Jurkat, Clone E6-1 (cell line): ENCODE measurements around the gene GHR.
"Not testable (repeated sequence)": the region's sequence is repeated elsewhere in the genome, so short reads cannot be mapped to it uniquely, and the experiment has no call there.

Experiments used
- DNase-seq: peaks from one replicate; pipeline ENCODE4 v3.0.0-alpha.2; 2011; ENCODE audit warnings: low read depth, low spot score
- H3K4me3 ChIP-seq: 2 replicates; pipeline ENCODE4 v1.5.1; 2011; ENCODE audit warnings: mild to moderate bottlenecking, low read length, control low read depth, moderate library complexity

The GHR gene

DNA sequence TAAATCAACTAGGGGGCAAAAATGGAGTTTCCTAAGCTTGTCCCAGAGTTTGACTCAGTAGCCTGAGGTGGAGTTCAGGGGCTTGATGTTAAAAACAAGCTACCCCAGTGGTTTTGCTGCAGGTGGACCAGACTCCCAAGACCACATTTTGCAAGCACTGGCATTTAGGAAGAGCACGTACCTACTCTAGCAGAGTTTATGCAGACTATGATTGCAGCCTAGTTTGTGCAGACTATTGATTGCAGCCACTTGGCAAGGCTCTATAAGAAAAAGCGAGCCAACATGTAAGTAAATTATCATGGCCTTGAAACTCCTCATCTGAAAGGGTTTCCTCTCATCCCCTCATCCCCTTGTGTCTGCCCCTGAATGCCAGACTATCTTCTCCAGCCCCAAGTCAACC, 231.4 kb downstream of the GHR start:
- H3K4me3 ChIP-seq = no peak overlapping the region
- DNase-seq = no peak

DNA sequence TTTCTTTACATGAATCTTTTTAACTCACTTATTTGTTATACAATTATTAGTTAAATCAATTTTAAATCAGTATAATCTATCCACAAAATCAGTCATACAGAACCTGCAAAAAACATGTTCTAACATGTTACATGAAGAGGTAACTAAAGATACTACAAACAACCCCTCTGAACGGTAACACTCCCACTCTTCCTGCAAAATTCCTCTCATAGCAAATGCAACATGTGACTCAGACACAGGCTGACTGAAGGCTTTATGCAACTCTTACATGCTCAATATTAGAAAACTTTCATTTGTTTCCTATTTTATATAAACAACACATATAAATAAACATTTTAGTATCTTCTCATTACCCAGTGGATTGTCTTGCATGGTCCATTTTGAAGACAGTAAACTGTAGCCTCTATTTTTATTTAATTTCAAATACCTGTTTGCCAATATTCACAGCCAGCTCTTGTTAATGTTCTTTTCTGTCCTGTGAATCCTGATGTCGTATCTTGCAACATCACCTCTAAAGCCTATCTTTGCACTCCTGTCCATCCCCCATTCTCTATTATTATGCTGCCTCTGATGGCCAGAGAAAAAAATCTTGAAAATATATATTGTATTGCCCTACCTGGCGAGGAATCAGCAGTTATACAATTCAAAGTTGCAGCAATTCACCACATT, 232.9 kb downstream of the GHR start:
- DNase-seq = no peak
- H3K4me3 ChIP-seq = no peak overlapping the region

DNA sequence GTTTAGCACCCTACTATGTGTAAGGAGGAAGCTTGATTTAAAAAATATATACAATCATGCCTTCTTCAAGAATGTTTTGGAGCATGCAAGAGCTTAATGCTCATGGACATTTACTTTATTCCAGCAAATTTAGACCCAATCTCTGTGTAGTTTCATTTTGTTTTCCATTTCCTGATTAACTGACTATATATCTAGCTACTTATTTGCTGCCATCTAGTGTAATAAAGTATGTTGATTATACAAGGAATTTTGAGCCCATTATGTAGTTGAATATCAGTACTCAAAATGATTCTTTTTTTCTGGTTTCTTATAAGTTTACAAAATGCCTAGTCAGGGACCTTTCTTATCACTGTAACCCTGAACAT, 233.4 kb downstream of the GHR start:
- H3K4me3 ChIP-seq = no peak overlapping the region
- DNase-seq = no peak

DNA sequence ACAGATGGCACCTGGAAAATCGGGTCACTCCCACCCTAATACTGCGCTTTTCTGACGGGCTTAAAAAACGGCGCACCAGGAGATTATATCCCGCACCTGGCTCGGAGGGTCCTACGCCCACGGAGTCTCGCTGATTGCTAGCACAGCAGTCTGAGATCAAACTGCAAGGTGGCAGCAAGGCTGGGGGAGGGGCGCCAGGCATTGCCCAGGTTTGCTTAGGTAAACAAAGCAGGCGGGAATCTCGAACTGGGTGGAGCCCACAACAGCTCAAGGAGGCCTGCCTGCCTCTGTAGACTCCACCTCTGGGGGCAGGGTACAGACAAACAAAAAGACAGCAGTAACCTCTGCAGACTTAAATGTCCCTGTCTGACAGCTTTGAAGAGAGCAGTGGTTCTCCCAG, 236.6 kb downstream of the GHR start:
- DNase-seq = not testable (repeated sequence)

DNA sequence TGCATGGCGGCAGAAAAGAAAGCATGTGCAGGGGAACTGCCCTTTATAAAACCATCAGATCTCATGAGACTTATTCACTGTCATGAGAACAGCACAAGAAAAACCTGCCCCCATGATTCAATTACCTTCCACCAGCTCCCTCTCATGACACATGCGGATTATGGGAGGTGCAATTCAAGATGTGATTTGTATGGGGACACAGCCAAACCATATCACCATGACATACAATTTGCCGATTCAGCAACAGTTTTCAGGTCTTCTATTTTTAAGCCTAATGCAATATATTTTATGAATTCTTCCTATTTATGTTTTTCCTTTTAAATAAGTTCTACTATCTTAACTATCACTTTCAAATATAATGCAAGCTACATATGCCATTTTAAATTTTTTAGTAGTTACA, 242.6 kb downstream of the GHR start:
- no peak overlapping the region for H3K4me3 ChIP-seq
- no peak for DNase-seq

More for the DNA sequence above, 236.6 kb downstream of the GHR start:
- H3K4me3 ChIP-seq = not testable (repeated sequence)

DNA sequence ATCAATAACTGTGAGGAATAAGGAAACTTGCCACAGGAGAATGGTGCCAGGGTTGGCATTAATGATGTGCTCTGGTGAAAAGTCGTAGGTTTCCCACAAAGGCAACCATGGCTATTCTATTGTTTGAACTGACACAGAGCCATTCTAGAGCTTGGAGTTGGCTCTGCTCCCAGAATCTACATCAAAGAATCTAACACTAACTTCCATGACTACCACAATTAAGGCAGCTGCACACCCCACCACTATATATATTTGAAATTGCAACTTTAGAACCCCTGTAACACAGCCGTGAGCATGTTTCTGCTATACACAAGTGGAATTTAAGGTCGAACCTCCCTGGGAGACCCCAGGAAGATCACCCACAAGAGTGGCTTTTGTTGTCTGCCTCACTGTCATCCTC, 243.6 kb downstream of the GHR start:
- peak; percentile 24 for DNase-seq
- H3K4me3 ChIP-seq = no peak overlapping the region

DNA sequence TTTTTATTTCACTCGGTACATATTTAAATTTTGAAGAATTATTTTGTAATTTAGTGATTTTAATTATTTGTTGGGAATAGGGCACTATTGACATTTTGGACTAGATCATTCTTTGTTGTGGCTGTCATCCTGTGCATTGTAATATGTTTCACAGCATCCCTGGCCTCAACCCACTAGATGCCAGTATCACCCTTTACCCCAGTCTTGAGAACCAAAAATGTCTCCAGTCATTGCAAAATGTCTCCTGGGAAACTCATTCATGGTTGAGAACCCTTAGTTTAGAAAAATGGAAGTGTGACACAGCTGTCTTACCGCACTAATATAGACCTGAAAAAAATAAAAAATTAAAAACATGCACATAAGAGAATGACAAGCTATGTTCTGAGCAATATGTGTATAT, 245.0 kb downstream of the GHR start:
- DNase-seq = no peak
- H3K4me3 ChIP-seq = no peak overlapping the region

DNA sequence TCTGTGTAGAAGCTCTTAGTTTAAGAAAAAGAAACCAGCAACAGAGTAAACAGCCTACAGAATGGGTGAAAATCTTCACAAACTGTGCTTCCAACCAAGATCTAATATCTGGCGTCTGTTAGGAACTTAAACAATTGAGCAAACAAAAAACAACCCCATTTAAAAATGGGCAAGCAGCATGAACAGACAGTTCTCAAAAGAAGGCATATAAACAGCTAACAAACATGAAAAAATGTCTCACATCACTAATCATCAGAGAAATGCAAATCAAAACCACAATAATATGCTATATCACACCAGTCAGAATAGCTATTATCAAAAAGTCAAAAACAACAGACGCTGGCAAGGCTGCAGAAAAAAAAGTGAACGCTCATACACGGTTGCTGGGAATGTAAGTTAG, 249.7 kb downstream of the GHR start:
- DNase-seq = no peak
- no peak overlapping the region for H3K4me3 ChIP-seq

DNA sequence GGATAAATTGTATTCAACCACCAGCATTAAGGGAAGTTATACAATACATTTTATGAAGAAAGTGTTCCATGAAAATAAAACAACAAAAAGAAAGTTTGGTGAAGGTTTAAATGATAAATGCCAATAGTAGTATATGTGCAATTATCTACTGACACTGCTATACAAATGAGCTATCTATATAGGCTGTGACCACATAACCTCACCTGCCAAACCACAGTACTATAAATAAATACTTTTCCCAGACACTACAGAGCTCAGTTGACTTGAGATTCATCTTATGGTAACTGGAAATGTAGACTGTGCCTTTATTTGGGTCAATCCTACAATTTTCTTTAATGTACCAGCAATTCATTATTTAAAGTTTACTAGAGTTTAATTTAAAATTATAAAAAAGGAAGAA, 252.4 kb downstream of the GHR start:
- no peak for DNase-seq
- H3K4me3 ChIP-seq = no peak overlapping the region

DNA sequence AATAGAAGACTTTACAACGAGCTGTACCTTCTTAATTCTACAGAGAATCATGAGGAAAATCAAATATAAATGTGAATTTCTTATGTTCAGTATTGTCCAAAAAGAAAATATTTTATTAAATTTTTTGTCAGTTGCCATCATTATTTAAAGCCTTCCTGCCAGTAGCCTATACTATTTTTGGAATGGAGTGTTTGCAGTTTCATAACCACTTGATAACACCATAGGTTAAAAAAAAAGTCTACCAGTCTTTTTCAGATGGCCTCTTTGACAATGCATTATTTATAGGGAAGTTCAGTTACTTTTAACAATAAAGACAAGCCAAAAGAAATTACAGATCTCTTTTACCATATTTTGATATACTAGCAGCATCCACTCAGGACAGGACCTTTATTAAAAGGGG, 253.1 kb downstream of the GHR start:
- H3K4me3 ChIP-seq = no peak overlapping the region

DNA sequence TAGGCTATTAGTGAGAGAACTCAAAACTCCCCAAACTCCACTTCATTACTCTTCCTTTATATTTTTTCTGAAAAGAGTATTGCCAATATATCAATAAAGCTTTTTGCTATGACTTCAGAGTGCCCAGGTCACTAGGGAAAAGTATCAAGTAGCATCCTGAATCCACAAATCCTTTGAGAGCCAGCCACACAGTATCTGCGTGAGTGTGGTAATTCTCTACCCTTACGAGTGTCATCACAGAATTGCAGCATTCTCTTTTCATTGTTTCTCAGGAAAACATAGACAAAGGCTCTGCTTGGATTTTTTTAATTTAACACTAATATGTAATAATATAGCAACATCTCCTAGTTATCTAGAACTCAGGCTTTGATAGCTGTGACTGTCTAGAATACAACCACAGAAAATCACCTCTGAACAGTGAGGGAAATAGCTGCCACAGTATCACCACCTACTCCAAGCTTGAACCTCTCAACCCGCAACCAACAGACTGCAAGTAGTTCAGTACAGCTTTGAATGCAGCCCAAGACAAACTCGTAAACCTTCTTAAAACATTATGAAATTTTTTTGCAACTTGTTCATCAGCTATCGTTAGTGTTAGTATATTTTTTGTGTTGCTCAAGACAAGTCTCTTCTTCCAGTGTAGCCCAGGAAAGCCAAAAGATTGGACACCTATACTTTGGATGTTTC, 254.1 kb downstream of the GHR start:
- H3K4me3 ChIP-seq = no peak overlapping the region
- DNase-seq = no peak

More for the DNA sequence above, 253.1 kb downstream of the GHR start:
- no peak for DNase-seq

DNA sequence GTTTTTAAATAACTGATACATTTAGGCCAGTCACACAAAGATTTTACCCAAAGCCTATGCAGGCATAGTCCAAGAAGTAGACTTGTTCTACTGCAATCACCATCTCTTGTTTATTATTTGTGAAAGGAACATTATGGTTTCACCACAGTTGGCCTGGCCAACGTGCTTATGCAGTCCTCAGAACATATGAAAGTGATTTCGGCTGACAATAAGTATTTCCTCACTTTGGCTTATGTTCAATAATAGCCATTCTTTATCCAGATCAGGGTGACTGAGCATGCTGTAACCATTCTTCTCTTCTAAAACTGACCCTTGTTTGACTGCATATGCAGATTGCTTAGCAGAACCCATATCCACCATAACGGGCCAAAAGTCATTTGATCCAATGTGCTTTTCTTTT, 256.8 kb downstream of the GHR start:
- DNase-seq = no peak
- H3K4me3 ChIP-seq = no peak overlapping the region

DNA sequence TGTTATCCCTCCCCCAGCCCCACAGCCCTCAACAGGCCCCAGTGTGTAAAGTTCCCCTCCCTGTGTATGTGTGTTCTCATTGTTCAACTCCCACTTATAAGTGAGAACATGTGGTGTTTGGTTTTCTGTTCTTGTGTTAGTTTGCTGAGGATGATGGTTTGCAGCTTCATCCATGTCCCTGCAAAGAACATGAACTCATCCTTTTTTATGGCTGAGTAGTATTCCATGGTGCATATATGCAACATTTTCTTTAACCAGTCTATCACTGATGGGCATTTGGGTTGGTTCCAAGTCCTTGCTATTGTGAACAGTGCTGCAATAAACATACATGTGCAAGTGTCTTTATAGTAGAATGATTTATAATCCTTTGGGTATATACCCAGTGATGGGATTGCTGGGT, 261.8 kb downstream of the GHR start:
- not testable (repeated sequence) for H3K4me3 ChIP-seq, DNase-seq

DNA sequence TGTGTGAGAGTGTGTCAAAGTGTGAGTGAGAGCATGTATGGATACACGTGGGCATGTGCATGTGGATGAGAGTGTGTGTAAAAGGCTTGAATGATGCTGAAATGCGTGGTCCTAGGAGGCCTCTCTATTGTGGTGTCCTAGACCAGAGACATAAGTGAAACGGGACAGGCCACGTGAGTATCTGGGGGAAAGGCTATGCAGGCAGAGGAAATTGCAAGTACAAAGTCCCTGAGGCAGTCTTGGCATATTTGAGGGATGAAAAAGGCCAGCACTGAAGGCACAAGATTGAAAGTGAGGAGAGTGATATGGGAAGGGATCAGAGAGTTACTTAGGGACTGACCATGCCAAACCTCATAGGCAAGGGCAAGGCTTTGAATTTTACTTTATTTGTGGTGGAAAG, 266.2 kb downstream of the GHR start:
- DNase-seq = no peak
- H3K4me3 ChIP-seq = no peak overlapping the region

DNA sequence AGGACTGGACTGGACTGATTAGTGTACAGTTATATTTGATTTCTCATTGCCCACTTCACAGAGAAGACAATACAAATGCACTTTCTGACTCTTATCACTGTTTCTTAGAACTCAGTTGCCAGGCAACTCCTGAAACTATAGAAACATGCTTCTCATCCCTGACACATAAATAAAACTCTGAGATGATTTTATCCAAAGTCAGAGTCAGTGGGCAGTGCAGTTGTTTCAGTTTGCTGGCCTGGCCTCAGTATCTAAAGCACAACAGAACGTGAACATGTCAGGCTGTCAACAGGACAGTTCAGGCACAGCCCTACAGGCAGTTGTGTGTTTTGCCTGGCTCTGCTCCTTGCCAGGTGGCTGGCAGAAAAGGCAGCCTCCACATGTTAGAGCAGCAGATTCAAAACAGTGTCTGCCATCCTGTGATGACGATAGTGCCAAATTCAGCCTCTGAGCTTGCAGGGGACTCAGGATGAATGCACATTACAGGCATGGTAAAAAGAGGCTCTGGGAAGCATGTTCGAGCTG, 268.2 kb downstream of the GHR start:
- no peak for DNase-seq
- H3K4me3 ChIP-seq = no peak overlapping the region

DNA sequence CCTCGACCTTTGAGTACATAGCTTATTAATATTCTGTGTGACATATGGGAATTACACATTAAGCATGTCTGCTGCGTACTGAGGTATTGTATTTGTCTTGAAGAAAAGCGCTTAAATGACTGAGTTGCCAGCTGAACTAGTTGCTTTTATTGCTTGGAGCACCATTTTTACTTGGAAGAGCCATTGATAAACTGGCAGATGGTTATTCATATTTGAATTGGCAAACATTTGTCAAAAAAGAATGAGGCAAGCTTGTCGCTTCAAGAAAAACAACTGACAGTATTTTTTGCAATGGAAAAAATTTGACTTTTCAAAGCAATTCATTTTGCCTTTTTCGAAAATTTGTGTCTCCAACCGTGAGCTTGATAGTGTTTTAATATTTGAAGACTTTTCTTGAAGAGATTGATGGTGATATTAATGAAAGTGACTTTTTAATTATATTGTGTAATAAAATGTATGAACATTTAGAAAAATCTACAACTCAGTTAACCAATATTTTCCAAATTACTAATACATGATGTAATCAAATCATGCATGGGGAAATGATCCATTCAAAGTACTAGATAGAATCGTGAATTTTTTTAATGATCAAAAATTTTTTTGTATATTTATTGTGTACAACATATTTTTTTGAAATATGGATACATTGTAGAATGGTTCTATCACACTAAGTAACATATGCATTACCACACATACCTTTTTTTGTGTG, 278.3 kb downstream of the GHR start:
- no peak for DNase-seq
- H3K4me3 ChIP-seq = no peak overlapping the region

DNA sequence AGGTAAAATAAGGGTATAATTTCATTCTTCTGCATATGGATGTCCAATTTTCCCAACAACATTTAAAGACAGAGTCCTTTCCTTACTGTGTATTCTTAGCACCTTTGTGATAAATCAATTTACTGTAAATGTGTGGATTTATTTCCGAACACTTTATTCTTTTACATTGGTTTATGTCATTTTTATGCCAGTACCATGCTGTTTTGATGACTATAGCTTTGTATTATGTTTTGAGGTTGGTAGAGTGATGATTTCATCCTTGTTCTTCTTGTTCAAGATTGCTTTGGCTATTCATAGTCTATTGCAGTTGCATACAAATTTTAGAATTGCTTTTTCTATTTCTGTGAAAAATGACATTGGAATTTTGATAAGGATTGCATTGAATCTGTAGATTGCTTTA, 280.0 kb downstream of the GHR start:
- DNase-seq = no peak
- no peak overlapping the region for H3K4me3 ChIP-seq

DNA sequence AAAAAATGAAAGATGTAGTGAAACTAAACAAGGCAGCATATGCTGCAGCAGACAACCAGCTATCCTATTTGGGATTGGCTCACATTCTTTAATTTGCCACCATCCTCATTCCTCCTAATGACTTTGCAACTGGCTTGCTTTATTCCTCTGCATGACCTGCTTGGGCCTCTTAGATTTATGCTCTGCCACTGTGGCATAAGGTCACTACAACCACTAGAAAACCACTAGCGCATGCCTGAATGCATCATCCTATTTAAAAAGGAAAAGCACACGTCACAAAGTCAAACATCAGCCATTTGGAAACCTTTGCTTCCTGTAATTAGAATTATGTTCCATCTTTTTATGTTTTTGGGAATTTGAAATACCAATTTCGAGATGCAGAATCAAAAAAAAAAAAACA, 292.5 kb downstream of the GHR start:
- no peak overlapping the region for H3K4me3 ChIP-seq
- no peak for DNase-seq

DNA sequence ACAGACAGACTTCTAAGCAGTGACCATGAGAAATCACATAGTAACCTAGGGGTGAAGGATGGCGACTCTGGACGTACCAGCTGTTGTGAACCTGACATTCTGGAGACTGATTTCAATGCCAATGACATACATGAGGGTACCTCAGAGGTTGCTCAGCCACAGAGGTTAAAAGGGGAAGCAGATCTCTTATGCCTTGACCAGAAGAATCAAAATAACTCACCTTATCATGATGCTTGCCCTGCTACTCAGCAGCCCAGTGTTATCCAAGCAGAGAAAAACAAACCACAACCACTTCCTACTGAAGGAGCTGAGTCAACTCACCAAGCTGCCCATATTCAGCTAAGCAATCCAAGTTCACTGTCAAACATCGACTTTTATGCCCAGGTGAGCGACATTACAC, 295.4 kb downstream of the GHR start:
- no peak overlapping the region for H3K4me3 ChIP-seq
- DNase-seq = peak; percentile 7

DNA sequence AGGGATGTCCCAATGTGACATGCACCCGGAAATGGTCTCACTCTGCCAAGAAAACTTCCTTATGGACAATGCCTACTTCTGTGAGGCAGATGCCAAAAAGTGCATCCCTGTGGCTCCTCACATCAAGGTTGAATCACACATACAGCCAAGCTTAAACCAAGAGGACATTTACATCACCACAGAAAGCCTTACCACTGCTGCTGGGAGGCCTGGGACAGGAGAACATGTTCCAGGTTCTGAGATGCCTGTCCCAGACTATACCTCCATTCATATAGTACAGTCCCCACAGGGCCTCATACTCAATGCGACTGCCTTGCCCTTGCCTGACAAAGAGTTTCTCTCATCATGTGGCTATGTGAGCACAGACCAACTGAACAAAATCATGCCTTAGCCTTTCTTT, 295.8 kb downstream of the GHR start:
- no peak for DNase-seq
- no peak overlapping the region for H3K4me3 ChIP-seq
